ENCODE results near the gene TCAP.

TCAP gene

DNA sequence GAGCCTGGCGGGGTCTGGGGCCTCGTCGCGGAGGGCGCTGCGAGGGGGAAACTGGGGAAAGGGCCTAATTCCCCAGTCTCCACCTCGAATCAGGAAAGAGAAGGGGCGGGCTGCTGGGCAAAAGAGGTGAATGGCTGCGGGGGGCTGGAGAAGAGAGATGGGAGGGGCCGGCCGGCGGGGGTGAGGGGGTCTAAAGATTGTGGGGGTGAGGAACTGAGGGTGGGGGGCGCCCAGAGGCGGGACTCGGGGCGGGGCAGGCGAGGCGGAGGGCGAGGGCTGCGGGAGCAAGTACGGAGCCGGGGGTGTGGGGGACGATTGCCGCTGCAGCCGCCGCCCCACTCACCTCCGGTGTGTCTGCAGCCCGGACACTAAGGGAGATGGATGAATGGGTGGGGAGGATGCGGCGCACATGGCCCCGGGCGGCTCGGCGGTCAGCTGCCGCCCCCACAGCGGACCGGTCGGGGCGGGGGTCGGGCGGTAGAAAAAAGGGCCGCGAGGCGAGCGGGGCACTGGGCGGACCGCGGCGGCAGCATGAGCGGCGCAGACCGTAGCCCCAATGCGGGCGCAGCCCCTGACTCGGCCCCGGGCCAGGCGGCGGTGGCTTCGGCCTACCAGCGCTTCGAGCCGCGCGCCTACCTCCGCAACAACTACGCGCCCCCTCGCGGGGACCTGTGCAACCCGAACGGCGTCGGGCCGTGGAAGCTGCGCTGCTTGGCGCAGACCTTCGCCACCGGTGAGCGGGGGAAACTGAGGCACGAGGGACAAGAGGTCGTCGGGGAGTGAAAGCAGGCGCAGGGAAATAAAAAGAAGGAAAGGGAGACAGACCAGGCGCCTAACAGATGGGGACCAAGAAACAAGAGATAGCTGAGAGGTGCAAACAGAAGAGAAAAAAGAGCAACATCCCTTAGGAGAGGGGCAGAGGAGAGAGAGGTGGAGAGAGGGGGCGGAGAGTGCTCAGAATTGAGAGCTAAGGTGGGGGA lies 3.1 kb downstream of the TCAP start, which contains the start of gene PNMT:
PNMT (plus strand) TSS at position 509 of the 980 bp plus-strand sequence; CDS start at position 532, 23 bp downstream.
- peak; percentile 39 to 67 (median 52) for DNase-seq

DNA sequence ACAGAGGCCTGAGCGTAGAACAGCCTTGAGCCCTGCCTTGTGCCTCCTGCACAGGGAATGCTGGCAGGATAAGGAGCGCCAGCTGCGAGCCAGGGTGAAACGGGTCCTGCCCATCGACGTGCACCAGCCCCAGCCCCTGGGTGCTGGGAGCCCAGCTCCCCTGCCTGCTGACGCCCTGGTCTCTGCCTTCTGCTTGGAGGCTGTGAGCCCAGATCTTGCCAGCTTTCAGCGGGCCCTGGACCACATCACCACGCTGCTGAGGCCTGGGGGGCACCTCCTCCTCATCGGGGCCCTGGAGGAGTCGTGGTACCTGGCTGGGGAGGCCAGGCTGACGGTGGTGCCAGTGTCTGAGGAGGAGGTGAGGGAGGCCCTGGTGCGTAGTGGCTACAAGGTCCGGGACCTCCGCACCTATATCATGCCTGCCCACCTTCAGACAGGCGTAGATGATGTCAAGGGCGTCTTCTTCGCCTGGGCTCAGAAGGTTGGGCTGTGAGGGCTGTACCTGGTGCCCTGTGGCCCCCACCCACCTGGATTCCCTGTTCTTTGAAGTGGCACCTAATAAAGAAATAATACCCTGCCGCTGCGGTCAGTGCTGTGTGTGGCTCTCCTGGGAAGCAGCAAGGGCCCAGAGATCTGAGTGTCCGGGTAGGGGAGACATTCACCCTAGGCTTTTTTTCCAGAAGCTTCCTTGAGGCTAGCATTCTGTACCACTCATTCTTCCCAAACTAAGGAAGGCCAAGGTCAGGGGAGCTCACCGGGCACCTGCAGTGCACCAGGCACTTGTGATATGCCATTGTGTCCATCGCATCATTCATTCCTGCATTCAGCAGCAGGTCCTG lies 5.0 kb downstream of the TCAP start:
- DNase-seq, result no peak

DNA sequence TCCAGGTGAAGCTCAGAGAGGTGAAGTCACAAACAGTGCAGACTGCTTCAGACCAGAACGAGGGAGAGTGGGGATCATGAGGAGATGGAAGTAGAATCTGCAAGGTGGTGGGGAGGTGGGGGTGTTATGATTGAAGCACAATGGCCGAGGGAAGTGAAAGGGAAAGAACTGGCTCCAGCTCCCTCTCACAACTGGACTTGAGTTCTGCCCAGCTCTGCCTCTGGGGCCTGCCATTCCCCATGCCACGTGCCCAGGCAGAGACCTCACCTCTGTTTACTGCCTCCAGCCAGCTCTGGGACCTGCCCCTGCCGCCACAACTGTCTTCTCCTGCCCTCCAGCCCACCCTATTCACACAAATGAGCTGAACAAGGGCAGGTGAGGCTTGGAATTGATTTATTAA lies 5.6 kb downstream of the TCAP start:
- DNase-seq, result no peak

DNA sequence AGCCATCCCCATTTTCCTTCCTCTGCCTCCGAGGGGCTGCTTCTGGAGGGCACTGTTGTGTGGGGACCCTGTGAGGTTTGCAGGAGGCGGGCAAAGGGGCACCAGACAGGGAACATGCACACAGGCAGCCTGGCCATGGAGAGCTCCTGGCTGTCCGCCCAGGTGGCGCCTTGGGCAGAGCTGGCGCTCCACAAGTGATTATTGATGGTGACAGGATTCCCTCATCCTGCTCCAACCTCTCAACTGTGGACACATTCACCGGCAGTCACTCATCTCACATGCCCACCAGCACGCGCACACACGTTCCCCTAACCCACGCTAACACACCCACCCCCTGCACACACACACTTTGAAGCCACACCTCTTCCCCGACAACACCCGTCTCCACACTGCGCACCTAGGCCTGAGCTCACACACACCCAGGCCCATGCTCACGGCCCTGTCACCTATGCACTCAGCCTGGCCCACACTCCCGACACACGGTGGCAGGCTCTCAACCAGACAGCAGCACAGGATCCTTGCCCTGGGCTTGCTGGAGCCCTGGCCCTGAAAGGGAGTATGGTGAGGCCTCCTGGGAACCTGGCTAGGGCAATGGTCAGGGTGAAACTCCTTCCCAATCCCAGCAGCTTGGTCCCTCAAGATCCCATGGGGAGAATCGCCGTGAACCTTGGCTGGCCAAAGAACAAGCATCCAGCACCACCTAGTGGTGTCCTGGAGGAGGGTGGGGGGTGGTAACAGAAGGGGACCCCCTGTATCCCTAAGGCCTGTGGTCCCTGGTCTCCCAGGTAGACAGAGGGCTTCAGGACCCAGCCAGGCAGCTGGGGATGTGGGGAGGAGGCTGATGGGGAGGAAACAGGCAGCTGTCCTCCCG lies 6.7 kb downstream of the TCAP start:
- DNase-seq, result no peak

DNA sequence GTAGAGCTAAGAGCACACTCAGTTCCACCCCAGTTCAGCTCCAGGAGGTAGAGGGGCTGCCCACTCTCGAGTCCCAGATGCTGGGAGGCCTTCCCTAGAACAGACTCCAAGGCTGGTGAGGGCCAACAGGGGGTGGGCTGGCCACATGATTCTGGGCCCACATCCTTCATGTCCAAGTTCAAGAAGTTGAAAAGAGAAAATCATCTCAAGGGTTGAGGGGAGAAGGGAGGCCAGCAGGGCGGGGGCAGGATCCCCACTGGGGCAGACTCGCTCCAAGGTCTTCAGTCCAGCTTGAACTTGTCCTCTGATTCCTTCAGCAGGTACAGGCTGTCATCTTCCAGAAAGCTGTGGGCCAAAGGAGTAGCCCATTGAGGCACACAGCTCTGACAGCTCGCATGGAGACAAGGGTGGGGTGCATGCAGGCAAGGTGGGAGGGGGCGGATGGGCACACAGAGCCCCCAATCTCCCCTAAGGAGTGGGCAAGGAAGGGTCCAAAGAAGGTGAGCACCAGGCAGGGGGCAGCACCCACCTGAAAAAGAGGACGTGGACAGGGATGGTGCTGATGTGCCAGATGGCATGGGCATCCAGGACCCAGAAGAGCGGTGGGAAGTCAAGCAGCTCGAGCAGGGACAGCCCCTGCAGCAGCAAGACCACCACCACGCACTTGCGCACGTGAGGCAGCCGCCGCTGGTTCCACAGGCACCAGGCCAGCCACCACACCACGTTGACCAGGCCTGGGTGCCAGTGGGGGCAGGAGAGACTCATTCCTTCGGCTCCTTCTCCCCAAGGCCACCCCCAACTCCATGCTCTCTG lies 7.6 kb downstream of the TCAP start:
- no peak for DNase-seq

DNA sequence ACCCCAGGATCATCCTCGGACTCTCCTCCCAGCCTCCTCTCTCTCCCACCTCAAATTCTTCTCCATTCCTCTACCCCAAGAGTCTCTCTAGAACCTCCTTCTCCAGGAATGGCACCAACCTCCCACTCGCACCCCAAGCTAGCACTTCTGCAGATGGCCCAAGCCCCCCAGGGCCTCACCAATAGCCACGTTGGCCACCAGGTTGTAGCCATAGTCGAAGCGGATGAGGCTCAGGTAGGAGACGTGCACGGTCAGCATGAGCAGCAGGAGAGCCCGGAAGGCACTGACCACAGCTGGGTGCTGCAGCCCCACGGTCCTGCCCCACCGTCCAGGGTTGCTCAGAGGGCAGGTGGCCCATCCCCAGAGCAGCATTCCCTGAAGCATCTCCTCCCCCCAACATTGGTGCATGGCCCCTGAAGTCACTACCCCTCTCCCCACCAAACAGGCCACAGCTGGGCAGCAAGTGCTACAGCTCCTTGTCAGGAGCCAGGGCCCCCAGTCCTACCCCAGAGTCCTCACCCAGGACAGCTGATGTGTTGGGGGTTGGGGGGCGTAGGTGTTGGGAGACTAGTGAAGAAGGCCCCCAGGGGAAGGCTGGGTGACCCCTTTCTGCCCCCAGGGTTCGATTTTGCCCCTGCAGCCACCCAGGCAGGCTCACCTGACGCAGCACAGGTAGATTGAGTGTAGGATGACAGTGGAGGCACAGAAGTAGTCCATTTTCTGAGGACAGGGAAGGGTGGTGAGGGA lies 8.4 kb downstream of the TCAP start:
- no peak for DNase-seq

DNA sequence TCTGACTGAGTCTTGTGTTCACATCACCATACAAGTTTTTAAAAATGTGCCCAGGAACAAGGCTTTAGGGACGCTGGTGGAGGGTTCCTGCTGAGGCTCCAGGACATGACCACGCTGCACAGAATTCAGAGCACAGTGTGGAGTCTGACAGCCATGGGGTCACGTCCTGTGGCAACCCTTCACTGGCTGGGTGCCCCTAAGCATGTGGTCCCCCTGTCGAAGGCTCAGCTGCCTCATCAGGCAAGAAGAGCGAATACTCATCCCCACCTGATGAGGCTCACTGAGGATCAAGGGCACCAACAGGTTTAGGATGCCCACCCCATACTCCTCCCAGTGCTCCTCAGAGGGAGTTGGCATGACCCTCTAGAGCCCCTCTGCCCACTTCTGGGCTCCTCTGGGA lies 9.0 kb downstream of the TCAP start:
- no peak for DNase-seq

DNA sequence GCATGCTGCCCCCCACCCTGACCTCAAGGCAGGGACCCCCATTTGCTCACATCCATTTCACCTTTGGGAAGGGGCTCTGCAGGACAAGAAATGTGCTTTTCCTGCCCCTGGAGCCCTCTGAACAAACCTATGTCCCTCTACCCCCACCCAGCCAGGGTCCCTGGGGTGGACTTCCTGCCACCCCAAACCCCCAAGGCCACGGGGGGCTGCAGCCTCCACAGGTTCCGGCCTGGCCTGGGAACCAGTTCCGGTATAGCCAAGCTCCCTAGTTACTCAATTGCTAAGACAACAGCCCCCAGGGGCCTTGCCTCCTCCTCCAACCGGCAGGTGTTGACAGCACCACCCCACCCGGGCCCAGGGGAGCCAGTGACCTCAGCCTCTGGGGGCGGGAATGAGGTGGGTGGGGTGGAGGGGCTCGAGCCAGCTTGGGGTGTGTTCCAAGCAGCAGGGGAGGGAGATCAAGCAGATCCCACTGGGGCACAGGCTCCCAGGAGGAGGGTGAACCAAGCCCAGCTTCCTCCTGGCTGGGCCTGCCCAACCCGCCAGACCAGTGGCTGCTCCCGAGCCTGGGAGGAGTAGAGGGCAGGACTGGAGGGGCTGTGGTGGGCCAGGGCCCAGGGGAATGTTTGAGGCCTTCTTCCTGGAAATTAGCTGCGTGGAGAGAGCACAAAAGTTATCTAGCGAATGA lies 9.7 kb downstream of the TCAP start:
- no peak for DNase-seq

DNA sequence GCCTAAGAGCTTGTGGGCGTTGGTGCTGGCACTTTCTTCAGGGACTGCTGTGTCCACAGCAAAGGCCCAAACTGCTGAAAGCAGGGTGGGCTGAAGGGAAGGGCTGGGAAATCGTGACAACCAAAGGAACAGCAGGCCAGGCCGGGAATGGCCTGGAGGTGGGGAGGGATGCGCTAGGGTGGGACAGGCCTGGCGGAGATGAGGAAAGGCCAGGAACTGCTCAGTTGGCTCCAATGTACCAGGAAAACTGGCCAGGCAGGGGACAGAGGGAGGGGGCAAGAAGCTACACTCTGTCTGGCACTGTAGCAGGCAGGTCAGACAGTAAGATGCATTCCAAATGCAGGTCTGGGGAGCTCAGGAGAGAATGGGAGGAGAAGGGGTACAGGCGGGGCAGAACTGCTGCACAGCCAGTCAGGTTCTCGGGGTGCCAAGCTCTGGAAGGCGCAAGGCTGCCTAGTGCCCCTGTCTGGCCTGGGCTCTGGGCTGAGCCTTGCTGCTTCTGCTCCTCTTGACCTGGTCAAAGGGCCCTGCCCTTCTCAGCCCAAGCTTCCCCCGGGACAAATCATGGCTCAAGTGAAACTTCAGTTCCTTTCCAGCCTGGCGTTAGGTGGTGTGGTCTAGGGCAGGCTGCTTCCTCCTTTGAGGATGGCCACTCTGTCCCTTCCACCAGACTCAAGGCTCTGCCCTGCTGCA lies 10.4 kb downstream of the TCAP start:
- DNase-seq, result no peak

DNA sequence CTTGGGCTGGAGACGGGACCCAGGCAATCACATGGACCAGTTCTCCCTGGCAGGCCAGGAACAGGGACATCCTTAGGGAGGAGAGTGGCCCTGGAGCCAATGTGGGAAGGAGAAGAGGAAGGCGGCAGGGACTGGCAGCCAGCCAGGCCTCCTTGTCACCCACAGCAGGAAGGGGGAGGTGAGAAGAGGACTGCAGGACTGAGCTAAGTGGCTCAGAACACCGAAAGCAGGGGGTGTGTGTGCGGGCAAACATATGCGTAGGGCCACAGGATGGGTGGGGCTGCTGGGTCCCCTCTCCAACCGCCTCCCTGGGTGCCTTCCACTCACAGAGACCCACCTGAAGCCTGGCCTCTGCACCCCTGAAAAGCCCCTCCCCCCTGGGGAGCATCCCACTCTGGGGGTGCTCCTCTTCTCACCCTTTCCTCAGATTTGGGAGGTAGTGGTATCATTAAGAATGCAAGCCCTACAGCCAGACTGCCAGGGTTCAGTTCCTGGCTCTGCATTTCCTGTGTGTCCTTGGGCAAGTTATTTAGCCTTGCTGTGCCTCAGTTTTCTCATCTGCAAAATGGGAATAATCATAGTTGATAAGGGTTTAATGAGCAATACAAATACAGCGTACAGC lies 11.2 kb downstream of the TCAP start:
- DNase-seq, result peak in 4 of 6 experiments; percentile 37 to 69 (median 58)

DNA sequence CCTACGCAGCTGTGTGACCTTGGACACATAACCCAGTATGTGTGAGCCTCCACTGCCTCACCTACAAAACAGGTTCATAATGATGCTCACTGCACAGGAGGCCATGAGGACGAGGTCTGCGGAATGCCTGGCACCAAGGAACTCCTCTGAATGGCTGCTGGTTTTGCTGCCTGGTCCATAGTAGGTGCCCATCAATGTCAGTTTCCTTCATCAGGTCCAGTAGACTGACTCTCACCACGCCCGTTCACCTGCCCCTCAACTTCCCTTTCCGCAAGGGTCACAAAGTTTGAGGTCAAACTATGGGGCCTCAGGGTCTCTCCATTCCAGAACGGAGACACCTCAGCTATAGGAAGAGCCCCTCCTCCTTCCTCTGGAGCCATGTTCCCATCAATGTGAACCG lies 11.9 kb downstream of the TCAP start:
- no peak for DNase-seq

DNA sequence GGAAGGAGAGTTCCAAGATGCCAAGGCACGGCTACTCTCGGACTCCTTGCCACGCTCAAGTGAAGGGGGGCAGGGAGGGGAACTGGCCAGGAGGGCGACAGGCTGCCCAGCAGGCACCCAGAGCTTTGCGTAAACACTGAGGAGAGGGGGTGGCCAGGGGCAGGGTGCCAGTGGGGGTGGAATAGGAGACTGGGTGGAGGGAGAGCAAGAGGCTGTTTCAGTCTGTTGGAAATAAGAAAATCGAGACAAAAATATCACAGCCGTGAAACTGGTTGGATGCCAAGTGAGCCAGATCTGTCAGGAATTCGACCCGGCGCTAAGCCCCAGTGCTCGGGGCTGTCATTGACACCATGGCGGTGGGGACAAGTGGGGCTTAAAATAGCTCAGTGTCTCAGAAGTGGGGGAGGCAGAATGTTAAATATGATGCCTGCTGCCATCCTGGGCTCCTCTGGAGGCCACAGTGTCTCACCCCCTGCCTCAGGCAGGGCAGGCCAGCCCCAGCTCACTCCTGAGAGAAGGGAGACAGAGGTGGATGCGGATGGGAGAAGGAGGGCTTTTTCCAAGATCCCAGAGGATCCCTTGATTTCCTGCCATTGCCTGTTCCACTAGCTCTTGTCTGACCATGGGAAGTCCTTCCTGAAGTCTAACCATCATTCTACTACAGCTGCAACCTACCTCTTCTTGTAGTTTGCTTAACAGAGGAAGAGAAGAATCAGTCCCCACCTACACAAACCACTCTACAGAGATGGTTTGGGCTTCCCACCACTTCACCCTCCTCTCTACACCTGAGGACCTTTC lies 12.6 kb downstream of the TCAP start:
- no peak for DNase-seq

DNA sequence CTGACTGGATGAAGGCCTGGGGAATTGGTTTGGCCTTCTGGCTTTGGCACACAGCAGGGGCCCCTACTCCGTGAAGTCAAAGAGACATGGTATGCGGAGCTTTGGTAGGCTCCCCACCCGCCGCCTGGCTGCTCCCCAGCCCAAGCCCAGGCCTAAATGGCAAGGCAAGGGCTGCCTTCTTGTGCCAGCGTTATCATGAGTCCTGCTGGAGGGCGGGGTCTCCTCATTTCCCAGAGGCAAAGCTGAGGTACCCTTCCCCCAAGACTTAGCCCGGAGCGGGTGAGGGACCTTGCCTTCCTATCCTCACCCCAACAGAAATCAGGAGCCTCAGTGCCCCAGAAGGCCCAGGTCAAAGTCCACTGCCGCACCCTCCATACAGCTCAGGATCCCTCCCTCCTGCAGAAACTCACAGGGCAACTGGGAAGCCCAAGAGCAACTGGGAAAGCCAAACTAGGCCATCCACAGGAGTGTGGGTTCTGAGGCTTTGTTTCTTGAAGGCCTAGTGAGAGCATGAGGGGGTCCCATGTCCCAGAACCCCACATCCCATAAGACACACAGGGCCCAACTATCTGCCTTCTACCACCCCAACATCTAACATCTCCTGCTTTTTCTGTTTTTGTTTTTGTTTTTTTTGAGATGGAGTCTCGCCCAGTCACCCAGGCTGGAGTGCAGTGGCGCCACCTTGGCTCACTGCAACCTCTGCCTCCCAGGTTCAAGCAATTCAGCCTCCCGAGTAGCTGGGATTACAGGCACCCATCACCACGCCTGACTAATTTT lies 13.4 kb downstream of the TCAP start:
- DNase-seq, result no peak

DNA sequence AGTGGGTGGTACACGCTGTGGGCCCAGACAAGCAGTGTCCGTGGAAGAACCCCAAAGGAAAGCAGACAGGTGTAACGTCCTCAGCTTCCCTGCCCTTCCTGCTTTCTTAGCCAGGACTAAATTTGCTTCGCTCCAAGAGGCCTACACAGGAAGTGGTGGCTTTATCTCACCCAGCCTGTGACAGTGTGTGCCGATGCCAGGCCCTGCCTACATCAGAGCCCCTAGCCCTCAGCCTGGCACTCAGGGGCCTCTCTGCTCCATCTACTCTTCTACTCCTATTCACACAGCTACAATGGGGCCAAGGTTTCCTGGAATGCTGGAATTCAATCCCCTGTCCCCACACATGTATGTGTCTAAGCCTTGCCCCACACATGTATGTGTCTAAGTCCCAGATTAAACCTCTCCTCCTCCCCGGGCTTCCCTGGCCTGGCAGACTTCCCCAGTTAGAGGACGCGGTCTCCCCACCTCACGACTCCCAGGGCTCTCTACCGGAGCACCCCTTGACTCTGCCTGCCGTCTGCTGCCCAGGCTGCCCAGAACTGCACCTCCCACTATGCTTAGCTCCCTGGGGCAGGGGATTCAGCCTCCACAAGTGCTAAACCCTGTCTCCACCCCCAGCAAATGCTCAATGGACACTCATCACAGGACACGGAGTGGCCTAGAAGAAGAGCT lies 14.5 kb downstream of the TCAP start:
- DNase-seq, result peak in 5 of 6 experiments; percentile 6 to 66 (median 40)

DNA sequence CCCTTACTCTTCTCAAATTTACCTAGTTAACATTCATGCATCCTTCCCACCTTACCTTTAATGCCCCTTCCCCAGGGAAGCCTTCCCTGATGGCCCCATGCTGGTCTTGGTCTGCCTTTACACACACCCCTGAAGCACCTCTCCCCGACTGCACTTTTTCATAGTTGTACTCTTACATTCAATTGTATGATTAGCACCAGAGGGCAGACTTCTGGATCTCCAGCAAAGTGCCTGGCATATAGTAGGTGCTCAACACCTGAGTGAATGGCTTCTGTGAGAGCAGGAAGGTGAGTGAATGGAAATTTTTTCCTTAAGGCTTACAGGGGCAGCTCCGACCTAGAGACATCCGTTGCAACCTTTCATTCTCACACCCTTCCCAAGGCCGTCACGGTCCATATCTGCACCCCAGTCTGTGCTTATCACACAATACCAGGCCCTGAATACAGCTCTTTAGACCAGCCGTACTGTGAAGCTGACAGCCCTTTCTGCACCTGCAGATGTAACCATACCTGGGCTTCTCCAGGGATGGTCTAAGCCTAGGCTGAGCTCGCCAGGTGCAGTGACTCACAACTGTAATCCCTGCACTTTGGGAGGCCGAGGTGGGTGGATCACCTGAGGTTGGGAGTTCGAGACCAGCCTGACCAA lies 18.3 kb downstream of the TCAP start:
- no peak for DNase-seq
